Panc1 (cell line): ENCODE data around the gene EML6. TPM values are rescaled to one million over a fixed set of nuclear protein-coding genes. Genes with fewer than 3 reads are reported as not detected.

Source experiments
- ATAC-seq: fragments of 200-7000 bp; cut with Tn5 transposase; 2 replicates; pipeline ENCODE4 v1.9.1; 2020; ENCODE audit warnings: mild to moderate bottlenecking, moderate library complexity
- BruUV-seq: library from RNA; stranded (reverse); fragments of 400-500 nt; replicated peaks from 2 replicates; lab custom pipeline; 2021; lab: Mats Ljungman, UMichigan
- CTCF ChIA-PET: fragments of 300-600 bp; sonication (Branson Sonifier 250); formaldehyde crosslinking; loops from one replicate; lab custom pipeline; 2022; ENCODE audit warnings: antibody characterized with exemption; lab: Charles Lee
- POLR2A ChIA-PET: fragments of 300-600 bp; sonication (Branson Sonifier 250); formaldehyde crosslinking; loops from one replicate; lab custom pipeline; 2022; ENCODE audit warnings: antibody characterized with exemption; lab: Charles Lee
- DNase-seq: peaks from one replicate; pipeline ENCODE4 v3.0.0-alpha.2; 2010; ENCODE audit warnings: low read depth, low spot score
- H3K27ac ChIP-seq: 2 replicates; pipeline ENCODE4 v1.5.1; 2011; ENCODE audit warnings: mild to moderate bottlenecking, low read length, inconsistent platforms
- H3K27me3 ChIP-seq: fragments of 200-500 bp; sonication (Bioruptor generic); 2 replicates; pipeline ENCODE4 v1.6.0; 2014; ENCODE audit warnings: low read length, inconsistent platforms; ENCODE audit not compliant: control insufficient read depth, insufficient read depth
- H3K36me3 ChIP-seq: fragments of 200-500 bp; sonication (Bioruptor generic); 2 replicates; pipeline ENCODE4 v1.5.1; 2014; ENCODE audit warnings: inconsistent platforms, mild to moderate bottlenecking, low read length, moderate library complexity; ENCODE audit not compliant: control insufficient read depth, insufficient read depth
- H3K4me1 ChIP-seq: 2 replicates; pipeline ENCODE4 v1.5.1; 2011; ENCODE audit warnings: inconsistent platforms, mild to moderate bottlenecking, low read length, moderate library complexity; ENCODE audit not compliant: control insufficient read depth, insufficient read depth
- H3K4me3 ChIP-seq, 2 experiments: 2 replicates each; pipeline ENCODE4 v1.5.1; 2011 to 2012; ENCODE audit warnings: low read depth in 2 of 2, low read length in 2 of 2, mild to moderate bottlenecking in 2 of 2, inconsistent platforms in 1 of 2, moderate library complexity in 1 of 2
- H3K9me3 ChIP-seq: fragments of 200-500 bp; sonication (Bioruptor generic); 2 replicates; pipeline ENCODE4 v1.5.1; 2014; ENCODE audit warnings: low read depth, mild to moderate bottlenecking, inconsistent platforms, low read length, moderate library complexity; ENCODE audit not compliant: control insufficient read depth, insufficient read depth
- CTCF ChIP-seq: fragments of 450-650 bp; IDR thresholded peaks from 2 replicates; pipeline ENCODE4 v1.5.1; 2017; ENCODE audit warnings: mild to moderate bottlenecking
- POLR2AphosphoS5 ChIP-seq: IDR thresholded peaks from 2 replicates; pipeline ENCODE4 v1.6.1; 2012; ENCODE audit warnings: mild to moderate bottlenecking, low read depth, low read length, moderate library complexity
- SIN3A ChIP-seq: IDR thresholded peaks from 2 replicates; pipeline ENCODE4 v1.6.1; 2012; ENCODE audit warnings: low read depth, mild to moderate bottlenecking, low read length, moderate library complexity, borderline replicate concordance; ENCODE audit not compliant: insufficient read depth
- TCF7L2 ChIP-seq: IDR thresholded peaks from 2 replicates; pipeline ENCODE4 v1.6.1; 2011; ENCODE audit warnings: mild to moderate bottlenecking, low read depth, low read length, inconsistent platforms
- in situ Hi-C: cut with HindIII; loops from 2 replicates; pipeline ENCODE4 v1.10.0; 2016; ENCODE audit warnings: low sequenced_read_pairs, low pct_unique_long_range_greater_than_20kb
- intact Hi-C: fragments of 100-400 bp; cut with micrococcal nuclease; formaldehyde crosslinking; loops from one replicate; pipeline ENCODE4 v1.10.0; 2022; ENCODE audit not compliant: unreplicated experiment
- total RNA-seq: library from RNA; stranded (reverse); gene quantifications from one replicate; pipeline ENCODE4 v1.2.1, GENCODE V29; 2021; ENCODE audit not compliant: unreplicated experiment
- TF ChIP-seq, protein P1 (sequence below), 2 experiments: IDR thresholded peaks; 2 replicates each; pipeline ENCODE4 v1.6.1; 2011 to 2012; ENCODE audit warnings: low read depth in 2 of 2, control low read depth in 1 of 2, low read length in 1 of 2, mild to moderate bottlenecking in 1 of 2, moderate library complexity in 1 of 2; ENCODE audit not compliant: insufficient read depth in 1 of 2

EML6 gene
- total RNA-seq, 1 experiment from 2014 or later, result 6.3 TPM

- no peak for ATAC-seq
- in situ Hi-C loops, result no loop called here
- no peaks in the 10 kb centered on the region for H3K9me3 ChIP-seq
Measured at GRCh38 chr2:54866868-54867267, 143.4 kb downstream of the EML6 start.

GRCh38 chr2:54867457-54867856 is 144.0 kb downstream of the EML6 start:
- in situ Hi-C loops, result no loop called here
- H3K4me1 ChIP-seq, result no peaks in the 10 kb centered on the region
- no TSS peak for BruUV-seq
- CTCF ChIA-PET, result no interaction called here
- H3K27ac ChIP-seq, result no peak overlapping the region
- no peaks in the 10 kb centered on the region for H3K27me3 ChIP-seq
- POLR2A ChIA-PET, result no interaction called here
- H3K9me3 ChIP-seq, result no peaks in the 10 kb centered on the region
- no peak for ATAC-seq
- TF ChIP-seq, protein P1, sequence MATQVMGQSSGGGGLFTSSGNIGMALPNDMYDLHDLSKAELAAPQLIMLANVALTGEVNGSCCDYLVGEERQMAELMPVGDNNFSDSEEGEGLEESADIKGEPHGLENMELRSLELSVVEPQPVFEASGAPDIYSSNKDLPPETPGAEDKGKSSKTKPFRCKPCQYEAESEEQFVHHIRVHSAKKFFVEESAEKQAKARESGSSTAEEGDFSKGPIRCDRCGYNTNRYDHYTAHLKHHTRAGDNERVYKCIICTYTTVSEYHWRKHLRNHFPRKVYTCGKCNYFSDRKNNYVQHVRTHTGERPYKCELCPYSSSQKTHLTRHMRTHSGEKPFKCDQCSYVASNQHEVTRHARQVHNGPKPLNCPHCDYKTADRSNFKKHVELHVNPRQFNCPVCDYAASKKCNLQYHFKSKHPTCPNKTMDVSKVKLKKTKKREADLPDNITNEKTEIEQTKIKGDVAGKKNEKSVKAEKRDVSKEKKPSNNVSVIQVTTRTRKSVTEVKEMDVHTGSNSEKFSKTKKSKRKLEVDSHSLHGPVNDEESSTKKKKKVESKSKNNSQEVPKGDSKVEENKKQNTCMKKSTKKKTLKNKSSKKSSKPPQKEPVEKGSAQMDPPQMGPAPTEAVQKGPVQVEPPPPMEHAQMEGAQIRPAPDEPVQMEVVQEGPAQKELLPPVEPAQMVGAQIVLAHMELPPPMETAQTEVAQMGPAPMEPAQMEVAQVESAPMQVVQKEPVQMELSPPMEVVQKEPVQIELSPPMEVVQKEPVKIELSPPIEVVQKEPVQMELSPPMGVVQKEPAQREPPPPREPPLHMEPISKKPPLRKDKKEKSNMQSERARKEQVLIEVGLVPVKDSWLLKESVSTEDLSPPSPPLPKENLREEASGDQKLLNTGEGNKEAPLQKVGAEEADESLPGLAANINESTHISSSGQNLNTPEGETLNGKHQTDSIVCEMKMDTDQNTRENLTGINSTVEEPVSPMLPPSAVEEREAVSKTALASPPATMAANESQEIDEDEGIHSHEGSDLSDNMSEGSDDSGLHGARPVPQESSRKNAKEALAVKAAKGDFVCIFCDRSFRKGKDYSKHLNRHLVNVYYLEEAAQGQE (IDR thresholded peaks at IDR 0.05; ENCODE audit: insufficient read depth in 1 of 2, low read depth in 2 of 2, low read length in 1 of 2), result no peak
- TF ChIP-seq SIN3A, result no peak
- intact Hi-C loops, result no loop called here
- no peaks in the 10 kb centered on the region for H3K36me3 ChIP-seq
- no peak overlapping the region for H3K4me3 ChIP-seq
- DNase-seq, result no peak

More at GRCh38 chr2:54866868-54867267, 143.4 kb downstream of the EML6 start:
- Histone ChIP-seq H3K4me3 (no peak overlapping the region), H3K27me3 (no peaks in the 10 kb centered on the region), H3K4me1 (no peaks in the 10 kb centered on the region), H3K36me3 (no peaks in the 10 kb centered on the region), H3K27ac (no peak overlapping the region)
- CTCF ChIA-PET, result no interaction called here
- intact Hi-C loops, result no loop called here
- no TSS peak for BruUV-seq
- no peak for DNase-seq
- POLR2A ChIA-PET, result no interaction called here
- TF ChIP-seq CTCF (no peak), SIN3A (no peak), TCF7L2 (no peak), POLR2AphosphoS5 (no peak)
- TF ChIP-seq, protein P1 (IDR thresholded peaks at IDR 0.05; ENCODE audit: insufficient read depth in 1 of 2, low read depth in 2 of 2, low read length in 1 of 2), result no peak
